IMR-90 (cell line): Measurements from ENCODE around the gene ADGRD2. TPM values are rescaled to one million over a fixed set of nuclear protein-coding genes. Genes with fewer than 3 reads are reported as not detected.

Source experiments
- ATAC-seq: fragments of 200-7000 bp; cut with Tn5 transposase; 2 replicates; pipeline ENCODE4 v1.9.1; 2020; ENCODE audit warnings: low read depth, mild to moderate bottlenecking, moderate library complexity
- BruUV-seq: library from RNA; stranded (reverse); fragments of 400-500 nt; replicated peaks from 2 replicates; lab custom pipeline; 2021; lab: Mats Ljungman, UMichigan
- CTCF ChIA-PET: fragments of 300-600 bp; formaldehyde crosslinking; extraction: SDS; loops from one replicate; lab custom pipeline; 2021; ENCODE audit warnings: antibody characterized with exemption; lab: Yijun Ruan, JAX
- POLR2A ChIA-PET: fragments of 300-600 bp; sonication (Branson Sonifier 250); formaldehyde crosslinking; loops from one replicate; lab custom pipeline; 2022; ENCODE audit warnings: antibody characterized with exemption; ENCODE audit not compliant: unreplicated experiment; lab: Charles Lee
- DNase-seq: peaks from one replicate; pipeline ENCODE4 v3.0.0; 2013
- H2AFZ ChIP-seq: replicated peaks from 2 replicates; pipeline ENCODE3; 2013; ENCODE audit warnings: low read length, mild to moderate bottlenecking; ENCODE audit not compliant: poor library complexity
- H2AK5ac ChIP-seq: 2 replicates; pipeline ENCODE4 v1.6.1; 2013; ENCODE audit warnings: low read depth, low read length, inconsistent platforms
- H2AK9ac ChIP-seq: replicated peaks from 2 replicates; pipeline ENCODE3; 2013; ENCODE audit warnings: mild to moderate bottlenecking, low read depth, low read length, moderate library complexity; ENCODE audit not compliant: poor library complexity
- H2BK120ac ChIP-seq: 2 replicates; pipeline ENCODE4 v1.6.1; 2013; ENCODE audit warnings: low read depth, low read length, inconsistent platforms
- H2BK15ac ChIP-seq: 3 replicates; pipeline ENCODE4 v1.6.1; 2013; ENCODE audit warnings: low read depth, low read length, inconsistent platforms
- H2BK20ac ChIP-seq: 2 replicates; pipeline ENCODE4 v1.6.1; 2013; ENCODE audit warnings: low read depth, mild to moderate bottlenecking, inconsistent platforms, low read length, moderate library complexity
- H2BK5ac ChIP-seq: 2 replicates; pipeline ENCODE4 v1.6.1; 2013; ENCODE audit warnings: mild to moderate bottlenecking, low read depth, low read length, inconsistent platforms; ENCODE audit not compliant: poor library complexity, severe bottlenecking
- H3K14ac ChIP-seq: replicated peaks from 2 replicates; pipeline ENCODE4 v1.6.1; 2013; ENCODE audit warnings: low read depth, low read length, inconsistent platforms
- H3K18ac ChIP-seq: 2 replicates; pipeline ENCODE4 v1.6.1; 2013; ENCODE audit warnings: low read depth, low read length, control low read depth
- H3K23ac ChIP-seq: 2 replicates; pipeline ENCODE4 v1.6.1; 2013; ENCODE audit warnings: low read depth, low read length, inconsistent platforms
- H3K27ac ChIP-seq: 2 replicates; pipeline ENCODE4 v1.5.1; 2013; ENCODE audit warnings: mild to moderate bottlenecking, control low read depth, low read length; ENCODE audit not compliant: insufficient read depth
- H3K27me3 ChIP-seq: 2 replicates; pipeline ENCODE4 v1.6.1; 2013; ENCODE audit warnings: low read length; ENCODE audit not compliant: control insufficient read depth, insufficient read depth
- H3K36me3 ChIP-seq: 2 replicates; pipeline ENCODE4 v1.6.1; 2013; ENCODE audit warnings: low read length, mixed read lengths; ENCODE audit not compliant: control insufficient read depth, insufficient read depth
- H3K4ac ChIP-seq: 2 replicates; pipeline ENCODE4 v1.6.1; 2013; ENCODE audit warnings: low read depth, low read length, inconsistent platforms
- H3K4me1 ChIP-seq: 2 replicates; pipeline ENCODE4 v1.6.1; 2013; ENCODE audit warnings: low read length, mixed read lengths; ENCODE audit not compliant: control insufficient read depth, insufficient read depth
- H3K4me2 ChIP-seq: 2 replicates; pipeline ENCODE4 v1.6.1; 2013; ENCODE audit warnings: low read depth, mild to moderate bottlenecking, control low read depth, low read length, moderate library complexity
- H3K4me3 ChIP-seq: 2 replicates; pipeline ENCODE4 v1.5.1; 2013; ENCODE audit warnings: low read depth, mild to moderate bottlenecking, control low read depth, low read length, moderate library complexity; ENCODE audit not compliant: insufficient read depth
- H3K56ac ChIP-seq: 2 replicates; pipeline ENCODE4 v1.6.1; 2013; ENCODE audit warnings: low read length, inconsistent platforms; ENCODE audit not compliant: insufficient read depth; ENCODE audit errors: extremely low read depth
- H3K79me1 ChIP-seq, 2 experiments: 2 replicates each; pipeline ENCODE4 v1.6.1; 2013; ENCODE audit warnings: low read length in 2 of 2, inconsistent platforms in 1 of 2, low read depth in 1 of 2
- H3K9ac ChIP-seq: 2 replicates; pipeline ENCODE4 v1.6.1; 2013; ENCODE audit warnings: low read depth, low read length, control low read depth
- H3K9me1 ChIP-seq: 2 replicates; pipeline ENCODE4 v1.6.1; 2013; ENCODE audit warnings: low read length, inconsistent platforms; ENCODE audit not compliant: insufficient read depth
- H3K9me3 ChIP-seq: 2 replicates; pipeline ENCODE4 v1.6.1; 2013; ENCODE audit warnings: low read length; ENCODE audit not compliant: control insufficient read depth, insufficient read depth
- H4K20me1 ChIP-seq: 2 replicates; pipeline ENCODE4 v1.6.1; 2013; ENCODE audit warnings: low read length, inconsistent platforms; ENCODE audit not compliant: insufficient read depth
- H4K5ac ChIP-seq: 2 replicates; pipeline ENCODE4 v1.6.1; 2013; ENCODE audit warnings: mild to moderate bottlenecking, low read depth, low read length, control low read depth
- H4K8ac ChIP-seq, 2 experiments: 2 replicates each; pipeline ENCODE4 v1.6.1; 2013; ENCODE audit warnings: low read depth in 2 of 2, low read length in 2 of 2, control low read depth in 1 of 2, inconsistent platforms in 1 of 2
- H4K91ac ChIP-seq: 2 replicates; pipeline ENCODE4 v1.6.1; 2013; ENCODE audit warnings: low read depth, low read length, inconsistent platforms; ENCODE audit not compliant: insufficient read depth
- BHLHE40 ChIP-seq: fragments of 150-350 bp; IDR thresholded peaks from 2 replicates; pipeline ENCODE4 v1.6.1; 2016; ENCODE audit warnings: mild to moderate bottlenecking, low read depth, low read length
- RAD21 ChIP-seq: IDR thresholded peaks from 2 replicates; pipeline ENCODE4 v1.6.1; 2012; ENCODE audit warnings: low read length, improper control_type of control experiment
- WGBS, 2 experiments: methylation state at CpG; one replicate each; pipeline versions ENCODE4 v1.1.5 to v1.1.7; 2013; ENCODE audit warnings: missing lambda C conversion rate in 2 of 2; ENCODE audit not compliant: insufficient read length in 1 of 2; ENCODE audit errors: extremely low coverage in 2 of 2; 5-methylcytosine and 5-hydroxymethylcytosine counted together
- dilution Hi-C: fragments of 300-500 bp; cut with HindIII; formaldehyde crosslinking; loops from one replicate; pipeline ENCODE4 v1.14.3; 2018; ENCODE audit warnings: low sequenced_read_pairs; ENCODE audit not compliant: unreplicated experiment
- in situ Hi-C: fragments of 300-500 bp; cut with MboI; formaldehyde crosslinking; loops from 3 replicates; pipeline ENCODE4 v1.14.3; 2019; ENCODE audit warnings: low sequenced_read_pairs, inconsistent platforms, mixed read lengths
- intact Hi-C: fragments of 100-400 bp; cut with micrococcal nuclease; formaldehyde crosslinking; loops from 2 replicates; pipeline ENCODE4 v1.10.0; 2022
- polyA plus RNA-seq, 3 experiments: library from polyadenylated mRNA; depleted of rRNA; stranded (reverse); fragments of >200 nt; gene quantifications; 2 replicates each; pipeline ENCODE4 v1.2.3, GENCODE V29; 2012; ENCODE audit warnings: low replicate concordance in 1 of 3
- total RNA-seq: library from RNA; depleted of rRNA; stranded (reverse); fragments of >200 nt; gene quantifications from 2 replicates; pipeline ENCODE4 v1.2.3, GENCODE V29; 2012

The ADGRD2 gene
- total and polyA plus RNA-seq, 2 of the 4 experiments (the other 2 are of a cell fraction), result not detected

GRCh38 chr9:124505006-124505900 lies 55.0 kb downstream of the ADGRD2 start:
- BruUV-seq, result no TSS peak
- POLR2A ChIA-PET, result no interaction called here
- Histone ChIP-seq H3K9ac (no peak overlapping the region), H2BK120ac (no peak overlapping the region), H4K5ac (no peak overlapping the region), H4K8ac (no peak overlapping the region), H2BK20ac (no peak overlapping the region), H3K23ac (no peak overlapping the region), H3K27ac (no peak overlapping the region), H3K14ac (no peak overlapping the region), H3K4me1 (no peaks in the 10 kb centered on the region; the same call in 1 of the 2 replicates), H3K4me2 (no peak overlapping the region), H3K4ac (no peak overlapping the region), H3K4me3 (no peak overlapping the region), H3K36me3 (no peaks in the 10 kb centered on the region), H3K56ac (no peak overlapping the region), H3K27me3 (peaks cover 64% of the 10 kb centered on the region), H2BK15ac (no peak overlapping the region), H4K20me1 (peaks cover 3% of the 10 kb centered on the region; the same call in 1 of the 2 replicates), H3K79me1 (no peaks in the 10 kb centered on the region), H2AFZ (peak overlapping the region; percentile 49), H2AK9ac (peak overlapping the region; percentile 42), H3K9me3 (peaks cover 6% of the 10 kb centered on the region), H2AK5ac (no peak overlapping the region), H2BK5ac (no peak overlapping the region), H3K18ac (no peak overlapping the region), H4K91ac (no peak overlapping the region), H3K9me1 (no peaks in the 10 kb centered on the region)
- in situ Hi-C loops (no loop called here), intact Hi-C loops (no loop called here), dilution Hi-C loops (no loop called here)
- 45% methylated on average over 19 of the region's 69 CpGs; no CpG with 5 or more reads in 1 of the 2 experiments for WGBS, 2 experiments
- peak; percentile 9; the same call in 1 of the 2 replicates for ATAC-seq
- CTCF ChIA-PET, result no interaction called here
- no peak for DNase-seq
- no peak for TF ChIP-seq RAD21
- no peak for TF ChIP-seq BHLHE40
